ENCODE data around the gene ARPIN.

GRCh38 chr15:89912674-89913396, at the start of gene ARPIN:
- TF ChIP-seq IRF1 (CRISPR knock-in tag; IDR thresholded peaks at IDR 0.05; ENCODE audit: borderline replicate concordance) (no peak), CHD1 (IDR thresholded peaks at IDR 0.05; ENCODE audit: low read length) (no peak), MAZ (CRISPR knock-in tag; conservative IDR thresholded peaks at IDR 0.05 in 1 of 2, IDR thresholded peaks at IDR 0.05 in 1 of 2) (no peak), KHSRP (IDR thresholded peaks at IDR 0.05) (no peak), ZNF282 (CRISPR knock-in tag; IDR thresholded peaks at IDR 0.05) (no peak), CTCF (IDR thresholded peaks at IDR 0.05 in 2 of 3, conservative IDR thresholded peaks at IDR 0.05 in 1 of 3; ENCODE audit: insufficient read depth in 2 of 3, low read depth in 1 of 3, low read length in 3 of 3) (no peak), REST (IDR thresholded peaks at IDR 0.05; ENCODE audit: borderline replicate concordance) (no peak), REST (CRISPR knock-in tag; IDR thresholded peaks at IDR 0.05; ENCODE audit: low read depth) (no peak)
